IMR-90 (cell line): Measurements from ENCODE around the gene GABARAPL2. TPM values are rescaled to one million over a fixed set of nuclear protein-coding genes. Genes with fewer than 3 reads are reported as not detected.

Experiments used
- ATAC-seq: fragments of 200-7000 bp; cut with Tn5 transposase; 2 replicates; pipeline ENCODE4 v1.9.1; 2020; ENCODE audit warnings: low read depth, mild to moderate bottlenecking, moderate library complexity
- BruUV-seq: library from RNA; stranded (reverse); fragments of 400-500 nt; replicated peaks from 2 replicates; lab custom pipeline; 2021; lab: Mats Ljungman, UMichigan
- CTCF ChIA-PET: fragments of 300-600 bp; formaldehyde crosslinking; extraction: SDS; loops from one replicate; lab custom pipeline; 2021; ENCODE audit warnings: antibody characterized with exemption; lab: Yijun Ruan, JAX
- POLR2A ChIA-PET: fragments of 300-600 bp; sonication (Branson Sonifier 250); formaldehyde crosslinking; loops from one replicate; lab custom pipeline; 2022; ENCODE audit warnings: antibody characterized with exemption; ENCODE audit not compliant: unreplicated experiment; lab: Charles Lee
- DNase-seq: peaks from one replicate; pipeline ENCODE4 v3.0.0; 2013
- H2AFZ ChIP-seq: replicated peaks from 2 replicates; pipeline ENCODE3; 2013; ENCODE audit warnings: low read length, mild to moderate bottlenecking; ENCODE audit not compliant: poor library complexity
- H2AK5ac ChIP-seq: 2 replicates; pipeline ENCODE4 v1.6.1; 2013; ENCODE audit warnings: low read depth, low read length, inconsistent platforms
- H2AK9ac ChIP-seq: replicated peaks from 2 replicates; pipeline ENCODE3; 2013; ENCODE audit warnings: mild to moderate bottlenecking, low read depth, low read length, moderate library complexity; ENCODE audit not compliant: poor library complexity
- H2BK120ac ChIP-seq: 2 replicates; pipeline ENCODE4 v1.6.1; 2013; ENCODE audit warnings: low read depth, low read length, inconsistent platforms
- H2BK15ac ChIP-seq: 3 replicates; pipeline ENCODE4 v1.6.1; 2013; ENCODE audit warnings: low read depth, low read length, inconsistent platforms
- H2BK20ac ChIP-seq: 2 replicates; pipeline ENCODE4 v1.6.1; 2013; ENCODE audit warnings: low read depth, mild to moderate bottlenecking, inconsistent platforms, low read length, moderate library complexity
- H2BK5ac ChIP-seq: 2 replicates; pipeline ENCODE4 v1.6.1; 2013; ENCODE audit warnings: mild to moderate bottlenecking, low read depth, low read length, inconsistent platforms; ENCODE audit not compliant: poor library complexity, severe bottlenecking
- H3K14ac ChIP-seq: replicated peaks from 2 replicates; pipeline ENCODE4 v1.6.1; 2013; ENCODE audit warnings: low read depth, low read length, inconsistent platforms
- H3K18ac ChIP-seq: 2 replicates; pipeline ENCODE4 v1.6.1; 2013; ENCODE audit warnings: low read depth, low read length, control low read depth
- H3K23ac ChIP-seq: 2 replicates; pipeline ENCODE4 v1.6.1; 2013; ENCODE audit warnings: low read depth, low read length, inconsistent platforms
- H3K27ac ChIP-seq: 2 replicates; pipeline ENCODE4 v1.5.1; 2013; ENCODE audit warnings: mild to moderate bottlenecking, control low read depth, low read length; ENCODE audit not compliant: insufficient read depth
- H3K27me3 ChIP-seq: 2 replicates; pipeline ENCODE4 v1.6.1; 2013; ENCODE audit warnings: low read length; ENCODE audit not compliant: control insufficient read depth, insufficient read depth
- H3K36me3 ChIP-seq: 2 replicates; pipeline ENCODE4 v1.6.1; 2013; ENCODE audit warnings: low read length, mixed read lengths; ENCODE audit not compliant: control insufficient read depth, insufficient read depth
- H3K4ac ChIP-seq: 2 replicates; pipeline ENCODE4 v1.6.1; 2013; ENCODE audit warnings: low read depth, low read length, inconsistent platforms
- H3K4me1 ChIP-seq: 2 replicates; pipeline ENCODE4 v1.6.1; 2013; ENCODE audit warnings: low read length, mixed read lengths; ENCODE audit not compliant: control insufficient read depth, insufficient read depth
- H3K4me2 ChIP-seq: 2 replicates; pipeline ENCODE4 v1.6.1; 2013; ENCODE audit warnings: low read depth, mild to moderate bottlenecking, control low read depth, low read length, moderate library complexity
- H3K4me3 ChIP-seq: 2 replicates; pipeline ENCODE4 v1.5.1; 2013; ENCODE audit warnings: low read depth, mild to moderate bottlenecking, control low read depth, low read length, moderate library complexity; ENCODE audit not compliant: insufficient read depth
- H3K56ac ChIP-seq: 2 replicates; pipeline ENCODE4 v1.6.1; 2013; ENCODE audit warnings: low read length, inconsistent platforms; ENCODE audit not compliant: insufficient read depth; ENCODE audit errors: extremely low read depth
- H3K79me1 ChIP-seq, 2 experiments: 2 replicates each; pipeline ENCODE4 v1.6.1; 2013; ENCODE audit warnings: low read length in 2 of 2, inconsistent platforms in 1 of 2, low read depth in 1 of 2
- H3K9ac ChIP-seq: 2 replicates; pipeline ENCODE4 v1.6.1; 2013; ENCODE audit warnings: low read depth, low read length, control low read depth
- H3K9me1 ChIP-seq: 2 replicates; pipeline ENCODE4 v1.6.1; 2013; ENCODE audit warnings: low read length, inconsistent platforms; ENCODE audit not compliant: insufficient read depth
- H3K9me3 ChIP-seq: 2 replicates; pipeline ENCODE4 v1.6.1; 2013; ENCODE audit warnings: low read length; ENCODE audit not compliant: control insufficient read depth, insufficient read depth
- H4K20me1 ChIP-seq: 2 replicates; pipeline ENCODE4 v1.6.1; 2013; ENCODE audit warnings: low read length, inconsistent platforms; ENCODE audit not compliant: insufficient read depth
- H4K5ac ChIP-seq: 2 replicates; pipeline ENCODE4 v1.6.1; 2013; ENCODE audit warnings: mild to moderate bottlenecking, low read depth, low read length, control low read depth
- H4K8ac ChIP-seq, 2 experiments: 2 replicates each; pipeline ENCODE4 v1.6.1; 2013; ENCODE audit warnings: low read depth in 2 of 2, low read length in 2 of 2, control low read depth in 1 of 2, inconsistent platforms in 1 of 2
- H4K91ac ChIP-seq: 2 replicates; pipeline ENCODE4 v1.6.1; 2013; ENCODE audit warnings: low read depth, low read length, inconsistent platforms; ENCODE audit not compliant: insufficient read depth
- BHLHE40 ChIP-seq: fragments of 150-350 bp; IDR thresholded peaks from 2 replicates; pipeline ENCODE4 v1.6.1; 2016; ENCODE audit warnings: mild to moderate bottlenecking, low read depth, low read length
- CEBPB ChIP-seq: IDR thresholded peaks from 2 replicates; pipeline ENCODE4 v1.6.1; 2012; ENCODE audit warnings: low read depth, low read length, improper control_type of control experiment
- CHD1 ChIP-seq: IDR thresholded peaks from 2 replicates; pipeline ENCODE4 v1.6.1; 2012; ENCODE audit warnings: low read depth, low read length, improper control_type of control experiment
- CTCF ChIP-seq: conservative IDR thresholded peaks from 2 replicates; pipeline ENCODE4 v1.5.1; 2012; ENCODE audit warnings: mild to moderate bottlenecking, low read depth, low read length, improper control_type of control experiment
- ELK1 ChIP-seq: fragments of 150-350 bp; IDR thresholded peaks from 2 replicates; pipeline ENCODE4 v1.6.1; 2016; ENCODE audit warnings: low read depth, mild to moderate bottlenecking, low read length, moderate library complexity, borderline replicate concordance
- FOS ChIP-seq: fragments of 150-350 bp; IDR thresholded peaks from 2 replicates; pipeline ENCODE4 v1.6.1; 2016; ENCODE audit warnings: low read depth, low read length
- MAFK ChIP-seq: IDR thresholded peaks from 2 replicates; pipeline ENCODE4 v1.6.1; 2012; ENCODE audit warnings: low read depth, low read length, improper control_type of control experiment
- MAZ ChIP-seq: IDR thresholded peaks from 2 replicates; pipeline ENCODE4 v1.6.1; 2012; ENCODE audit warnings: low read depth, mild to moderate bottlenecking, low read length, improper control_type of control experiment, moderate library complexity, borderline replicate concordance
- MXI1 ChIP-seq: IDR thresholded peaks from 2 replicates; pipeline ENCODE4 v1.6.1; 2012; ENCODE audit warnings: low read depth, mild to moderate bottlenecking, low read length, moderate library complexity, borderline replicate concordance
- NFE2L2 ChIP-seq: fragments of 150-350 bp; IDR thresholded peaks from 2 replicates; pipeline ENCODE4 v1.6.1; 2016; ENCODE audit warnings: low read depth, mild to moderate bottlenecking, low read length
- RAD21 ChIP-seq: IDR thresholded peaks from 2 replicates; pipeline ENCODE4 v1.6.1; 2012; ENCODE audit warnings: low read length, improper control_type of control experiment
- RCOR1 ChIP-seq: IDR thresholded peaks from 2 replicates; pipeline ENCODE4 v1.6.1; 2012; ENCODE audit warnings: mild to moderate bottlenecking, low read length, improper control_type of control experiment; ENCODE audit not compliant: insufficient replicate concordance
- RFX5 ChIP-seq: IDR thresholded peaks from 2 replicates; pipeline ENCODE4 v1.8.0; 2012; ENCODE audit warnings: low read depth, mild to moderate bottlenecking, low read length, moderate library complexity
- SMC3 ChIP-seq: fragments of 150-350 bp; IDR thresholded peaks from 2 replicates; pipeline ENCODE4 v1.6.1; 2016; ENCODE audit warnings: low read depth, mild to moderate bottlenecking, antibody characterized with exemption, low read length, moderate library complexity
- USF2 ChIP-seq: fragments of 150-350 bp; IDR thresholded peaks from 2 replicates; pipeline ENCODE4 v1.6.1; 2017; ENCODE audit warnings: mild to moderate bottlenecking, antibody characterized with exemption, low read length, low read depth
- WGBS, 2 experiments: methylation state at CpG; one replicate each; pipeline versions ENCODE4 v1.1.5 to v1.1.7; 2013; ENCODE audit warnings: missing lambda C conversion rate in 2 of 2; ENCODE audit not compliant: insufficient read length in 1 of 2; ENCODE audit errors: extremely low coverage in 2 of 2; 5-methylcytosine and 5-hydroxymethylcytosine counted together
- dilution Hi-C: fragments of 300-500 bp; cut with HindIII; formaldehyde crosslinking; loops from one replicate; pipeline ENCODE4 v1.14.3; 2018; ENCODE audit warnings: low sequenced_read_pairs; ENCODE audit not compliant: unreplicated experiment
- in situ Hi-C: fragments of 300-500 bp; cut with MboI; formaldehyde crosslinking; loops from 3 replicates; pipeline ENCODE4 v1.14.3; 2019; ENCODE audit warnings: low sequenced_read_pairs, inconsistent platforms, mixed read lengths
- intact Hi-C: fragments of 100-400 bp; cut with micrococcal nuclease; formaldehyde crosslinking; loops from 2 replicates; pipeline ENCODE4 v1.10.0; 2022
- polyA plus RNA-seq, 3 experiments: library from polyadenylated mRNA; depleted of rRNA; stranded (reverse); fragments of >200 nt; gene quantifications; 2 replicates each; pipeline ENCODE4 v1.2.3, GENCODE V29; 2012; ENCODE audit warnings: low replicate concordance in 1 of 3
- total RNA-seq: library from RNA; depleted of rRNA; stranded (reverse); fragments of >200 nt; gene quantifications from 2 replicates; pipeline ENCODE4 v1.2.3, GENCODE V29; 2012

The GABARAPL2 gene
- total and polyA plus RNA-seq, 2 of the 4 experiments (the other 2 are of a cell fraction): 33.3 to 65.9 TPM

GRCh38 chr16:75526032-75526790, 40.0 kb upstream of the GABARAPL2 start:
- H2AK5ac ChIP-seq: no peak overlapping the region
- H3K9me3 ChIP-seq: no peaks in the 10 kb centered on the region; the same call in 1 of the 2 replicates
- ATAC-seq (no peak), DNase-seq (no peak)
- no peak overlapping the region for H3K4me2 ChIP-seq
- H4K5ac ChIP-seq: no peak overlapping the region
- no peaks in the 10 kb centered on the region for H3K9me1 ChIP-seq
- CTCF ChIA-PET: interaction anchor here (1.3 kb wide), 1 partner anchor 9 kb away, joined by 4 read pairs; no protein-coding TSS in a partner anchor
- no peak overlapping the region for H2BK15ac ChIP-seq
- in situ Hi-C loops: no loop called here
- no peaks in the 10 kb centered on the region for H3K79me1 ChIP-seq
- intact Hi-C loops: no loop called here
- no peak overlapping the region for H3K9ac ChIP-seq
- H3K27me3 ChIP-seq: peaks cover 2% of the 10 kb centered on the region; the same call in 1 of the 2 replicates
- no peak overlapping the region for H3K56ac ChIP-seq
- H3K14ac ChIP-seq: no peak overlapping the region
- POLR2A ChIA-PET: interaction anchor here (0.5 kb wide), 1 partner anchor 10 kb away, joined by 9 read pairs; no protein-coding TSS in a partner anchor
- no peak overlapping the region for H3K18ac ChIP-seq
- H2AK9ac ChIP-seq: no peak overlapping the region
- no peak overlapping the region for H2BK5ac ChIP-seq
- no peak overlapping the region for H3K4ac ChIP-seq
- BruUV-seq: no TSS peak
- no peaks in the 10 kb centered on the region for H3K36me3 ChIP-seq
- H2AFZ ChIP-seq: no peak overlapping the region
- H3K27ac ChIP-seq: no peak overlapping the region
- H3K23ac ChIP-seq: no peak overlapping the region
- WGBS, 2 experiments: no CpG with 5 or more reads among the region's 5 CpGs
- H4K20me1 ChIP-seq: no peaks in the 10 kb centered on the region
- H2BK20ac ChIP-seq: no peak overlapping the region
- no peak overlapping the region for H2BK120ac ChIP-seq
- H4K8ac ChIP-seq: no peak overlapping the region
- H3K4me3 ChIP-seq: no peak overlapping the region
- no peak overlapping the region for H4K91ac ChIP-seq
- dilution Hi-C loops: no loop called here
- H3K4me1 ChIP-seq: no peaks in the 10 kb centered on the region
- TF ChIP-seq CHD1 (no peak), CEBPB (no peak), FOS (no peak), RFX5 (no peak), MAZ (no peak), USF2 (no peak), MXI1 (no peak), ELK1 (no peak), CTCF (no peak), RCOR1 (no peak), MAFK (no peak), SMC3 (no peak), BHLHE40 (no peak), RAD21 (no peak), NFE2L2 (no peak)
